ENCODE data around the gene HAND2. TPM values are rescaled to one million over a fixed set of nuclear protein-coding genes. Genes with fewer than 3 reads are reported as not detected.

The HAND2 gene
- total RNA-seq, 1 experiment from 2014 or later = 0.16 TPM

GRCh38 chr4:173499658-173500535 lies 30.1 kb downstream of the HAND2 start:
- Histone ChIP-seq H3K27me3 (no peaks in the 10 kb centered on the region), H3K36me3 (no peaks in the 10 kb centered on the region; the same call in 1 of the 2 replicates), H3K9me3 (no peaks in the 10 kb centered on the region), H3K4me3 (no peak overlapping the region)
- DNase-seq = no peak

GRCh38 chr4:173498771-173499170 lies 31.3 kb downstream of the HAND2 start:
- Histone ChIP-seq H3K9me3 (no peaks in the 10 kb centered on the region), H3K36me3 (peaks cover 5% of the 10 kb centered on the region; the same call in 1 of the 2 replicates), H3K4me3 (no peak overlapping the region), H3K27me3 (no peaks in the 10 kb centered on the region)
- no peak for DNase-seq

- H3K27me3 ChIP-seq = no peaks in the 10 kb centered on the region
- peaks cover 5% of the 10 kb centered on the region; the same call in 1 of the 2 replicates for H3K36me3 ChIP-seq
- no peak for DNase-seq
- H3K9me3 ChIP-seq = no peaks in the 10 kb centered on the region
- H3K4me3 ChIP-seq = no peak overlapping the region
These were observed 32.0 kb downstream of the HAND2 start for GRCh38 chr4:173498023-173498422.

GRCh38 chr4:173494013-173494970 lies 35.7 kb downstream of the HAND2 start:
- H3K27me3 ChIP-seq = no peaks in the 10 kb centered on the region
- DNase-seq = peak; percentile 46
- H3K4me3 ChIP-seq = peak overlapping the region; percentile 43
- peaks cover 5% of the 10 kb centered on the region; the same call in 1 of the 2 replicates for H3K36me3 ChIP-seq
- no peaks in the 10 kb centered on the region for H3K9me3 ChIP-seq

- no peaks in the 10 kb centered on the region for H3K9me3 ChIP-seq
- DNase-seq = no peak
- no peak overlapping the region for H3K4me3 ChIP-seq
- peaks cover 5% of the 10 kb centered on the region; the same call in 1 of the 2 replicates for H3K36me3 ChIP-seq
- no peaks in the 10 kb centered on the region for H3K27me3 ChIP-seq
These were observed 37.0 kb downstream of the HAND2 start for GRCh38 chr4:173493041-173493440.

- H3K27me3 ChIP-seq = no peaks in the 10 kb centered on the region
- peaks cover 5% of the 10 kb centered on the region; the same call in 1 of the 2 replicates for H3K36me3 ChIP-seq
- no peak overlapping the region for H3K4me3 ChIP-seq
- no peaks in the 10 kb centered on the region for H3K9me3 ChIP-seq
- no peak for DNase-seq
These were observed 37.7 kb downstream of the HAND2 start for GRCh38 chr4:173492315-173492714.

- H3K27me3 ChIP-seq = no peaks in the 10 kb centered on the region
- H3K36me3 ChIP-seq = peaks cover 5% of the 10 kb centered on the region; the same call in 1 of the 2 replicates
- H3K4me3 ChIP-seq = no peak overlapping the region
- H3K9me3 ChIP-seq = no peaks in the 10 kb centered on the region
- DNase-seq = peak; percentile 50
These were observed 39.1 kb downstream of the HAND2 start for GRCh38 chr4:173490817-173491528.

- peaks cover 5% of the 10 kb centered on the region; the same call in 1 of the 2 replicates for H3K36me3 ChIP-seq
These were observed 39.8 kb downstream of the HAND2 start for GRCh38 chr4:173490256-173490655.

GRCh38 chr4:173489514-173489913 lies 40.5 kb downstream of the HAND2 start:
- no peaks in the 10 kb centered on the region for H3K9me3 ChIP-seq
- H3K27me3 ChIP-seq = no peaks in the 10 kb centered on the region
- H3K4me3 ChIP-seq = no peak overlapping the region
- DNase-seq = no peak
- H3K36me3 ChIP-seq = peaks cover 2% of the 10 kb centered on the region; the same call in 1 of the 2 replicates

More at GRCh38 chr4:173490256-173490655, 39.8 kb downstream of the HAND2 start:
- H3K9me3 ChIP-seq = no peaks in the 10 kb centered on the region
- no peaks in the 10 kb centered on the region for H3K27me3 ChIP-seq
- no peak overlapping the region for H3K4me3 ChIP-seq
- DNase-seq = no peak

- DNase-seq = no peak
- Histone ChIP-seq H3K9me3 (no peaks in the 10 kb centered on the region), H3K36me3 (no peaks in the 10 kb centered on the region; the same call in 1 of the 2 replicates), H3K4me3 (no peak overlapping the region), H3K27me3 (no peaks in the 10 kb centered on the region)
These were observed 41.4 kb downstream of the HAND2 start for GRCh38 chr4:173488656-173489055.

- Histone ChIP-seq H3K36me3 (no peaks in the 10 kb centered on the region; the same call in 1 of the 2 replicates), H3K9me3 (no peaks in the 10 kb centered on the region), H3K27me3 (no peaks in the 10 kb centered on the region), H3K4me3 (no peak overlapping the region)
- no peak for DNase-seq
These were observed 42.0 kb downstream of the HAND2 start for GRCh38 chr4:173488074-173488473.

GRCh38 chr4:173486714-173487392 lies 43.2 kb downstream of the HAND2 start:
- H3K9me3 ChIP-seq = no peaks in the 10 kb centered on the region
- no peak overlapping the region for H3K4me3 ChIP-seq
- no peaks in the 10 kb centered on the region; the same call in 1 of the 2 replicates for H3K36me3 ChIP-seq
- no peaks in the 10 kb centered on the region for H3K27me3 ChIP-seq
- no peak for DNase-seq

GRCh38 chr4:173485164-173485563 lies 44.9 kb downstream of the HAND2 start:
- Histone ChIP-seq H3K4me3 (no peak overlapping the region), H3K9me3 (no peaks in the 10 kb centered on the region), H3K36me3 (no peaks in the 10 kb centered on the region), H3K27me3 (no peaks in the 10 kb centered on the region)
- no peak for DNase-seq

- H3K9me3 ChIP-seq = no peaks in the 10 kb centered on the region
- no peak overlapping the region for H3K4me3 ChIP-seq
- no peak for DNase-seq
- no peaks in the 10 kb centered on the region for H3K27me3 ChIP-seq
- H3K36me3 ChIP-seq = no peaks in the 10 kb centered on the region
These were observed 47.6 kb downstream of the HAND2 start for GRCh38 chr4:173482330-173482931.

- DNase-seq = no peak
- no peaks in the 10 kb centered on the region for H3K36me3 ChIP-seq
- no peaks in the 10 kb centered on the region for H3K27me3 ChIP-seq
- no peaks in the 10 kb centered on the region for H3K9me3 ChIP-seq
- no peak overlapping the region for H3K4me3 ChIP-seq
These were observed 51.1 kb downstream of the HAND2 start for GRCh38 chr4:173478913-173479283.

Data from MG63 (cell line).